Stimulated activated CD4-positive, alpha-beta T cell treated with anti-CD3 and anti-CD28 coated beads, Interleukin-2, amount 100 ng/mL, for 24 hours (primary cell): ENCODE data around the gene THAP4.
"Not testable (repeated sequence)": the region's sequence is repeated elsewhere in the genome, so short reads cannot be mapped to it uniquely, and the experiment has no call there.

Experiments used
- DNase-seq, 2 donors: peaks; one replicate each; pipeline ENCODE4 v3.0.0-alpha.2; 2020

Gene THAP4

GRCh38 chr2:241665731-241666440 lies 28.9 kb upstream of the THAP4 start:
- no peak for DNase-seq

GRCh38 chr2:241662731-241663130 lies 25.8 kb upstream of the THAP4 start:
- not testable (repeated sequence) for DNase-seq

GRCh38 chr2:241660593-241661213 lies 23.7 kb upstream of the THAP4 start:
- no peak for DNase-seq

GRCh38 chr2:241659150-241659739 lies 22.3 kb upstream of the THAP4 start:
- peak; percentile 44 to 46 for DNase-seq

GRCh38 chr2:241658296-241658695 lies 21.3 kb upstream of the THAP4 start:
- no peak for DNase-seq

- DNase-seq = no peak
These were observed 20.9 kb upstream of the THAP4 start for GRCh38 chr2:241657786-241658254.

GRCh38 chr2:241656190-241656741 lies 19.3 kb upstream of the THAP4 start:
- DNase-seq = no peak

GRCh38 chr2:241655516-241656189 lies 18.7 kb upstream of the THAP4 start:
- no peak for DNase-seq

- DNase-seq = no peak
These were observed 17.6 kb upstream of the THAP4 start for GRCh38 chr2:241654551-241654950.

- DNase-seq = no peak
These were observed 16.3 kb upstream of the THAP4 start for GRCh38 chr2:241653210-241653750.

- no peak for DNase-seq
These were observed 15.8 kb upstream of the THAP4 start for GRCh38 chr2:241652722-241653121.

GRCh38 chr2:241652142-241652541 lies 15.2 kb upstream of the THAP4 start:
- no peak for DNase-seq

- DNase-seq = no peak
These were observed 13.0 kb upstream of the THAP4 start for GRCh38 chr2:241649927-241650326.

- DNase-seq = no peak
These were observed 12.4 kb upstream of the THAP4 start for GRCh38 chr2:241649404-241649803.

GRCh38 chr2:241648453-241648852 lies 11.5 kb upstream of the THAP4 start:
- no peak for DNase-seq

GRCh38 chr2:241645915-241646645 lies 9.1 kb upstream of the THAP4 start:
- no peak for DNase-seq

- no peak for DNase-seq
These were observed 8.3 kb upstream of the THAP4 start for GRCh38 chr2:241645056-241645914.

- DNase-seq = no peak
These were observed 4.7 kb upstream of the THAP4 start for GRCh38 chr2:241641631-241642030.

GRCh38 chr2:241640165-241640795 lies 3.3 kb upstream of the THAP4 start:
- no peak for DNase-seq

GRCh38 chr2:241639385-241639784 lies 2.4 kb upstream of the THAP4 start:
- no peak for DNase-seq

- DNase-seq = no peak
These were observed 2.0 kb upstream of the THAP4 start for GRCh38 chr2:241638940-241639339.
